Inferior parietal cortex (tissue), 1 donor: Measurements from ENCODE around the gene HHATL.
A peak's percentile ranks its signal among the peaks of the same experiment; 100 is the strongest.

ENCODE experiments used
- DNase-seq: peaks from one replicate; pipeline ENCODE4 v3.0.0-alpha.2; 2016; ENCODE audit errors: extremely low spot score

The HHATL gene

GRCh38 chr3:42684632-42685362 lies 17.8 kb downstream of the HHATL start:
- no peak for DNase-seq

- DNase-seq: peak; percentile 72
Measured at GRCh38 chr3:42683875-42684598, 18.6 kb downstream of the HHATL start.

GRCh38 chr3:42682301-42683070 lies 20.1 kb downstream of the HHATL start:
- DNase-seq: no peak

GRCh38 chr3:42681361-42682038 lies 21.1 kb downstream of the HHATL start:
- no peak for DNase-seq

- DNase-seq: no peak
Measured at GRCh38 chr3:42680806-42681205, 21.8 kb downstream of the HHATL start.

- no peak for DNase-seq
Measured at GRCh38 chr3:42680271-42680670, 22.3 kb downstream of the HHATL start.

GRCh38 chr3:42678447-42678846 lies 24.2 kb downstream of the HHATL start:
- no peak for DNase-seq

GRCh38 chr3:42675909-42676308 lies 26.7 kb downstream of the HHATL start:
- DNase-seq: no peak

- DNase-seq: no peak
Measured at GRCh38 chr3:42674146-42674545, 28.5 kb downstream of the HHATL start.

GRCh38 chr3:42673082-42673481 lies 29.5 kb downstream of the HHATL start:
- no peak for DNase-seq

GRCh38 chr3:42672515-42672914 lies 30.1 kb downstream of the HHATL start:
- no peak for DNase-seq

GRCh38 chr3:42670670-42671069 lies 31.9 kb downstream of the HHATL start:
- no peak for DNase-seq

GRCh38 chr3:42670051-42670576 lies 32.5 kb downstream of the HHATL start:
- no peak for DNase-seq

GRCh38 chr3:42668793-42669217 lies 33.8 kb downstream of the HHATL start:
- no peak for DNase-seq

GRCh38 chr3:42668413-42668760 lies 34.2 kb downstream of the HHATL start:
- DNase-seq: no peak

- no peak for DNase-seq
Measured at GRCh38 chr3:42667523-42668412, 34.8 kb downstream of the HHATL start.

GRCh38 chr3:42667096-42667522 lies 35.5 kb downstream of the HHATL start:
- no peak for DNase-seq

GRCh38 chr3:42666577-42666998 lies 36.0 kb downstream of the HHATL start:
- DNase-seq: no peak

- DNase-seq: no peak
Measured at GRCh38 chr3:42666022-42666421, 36.6 kb downstream of the HHATL start.

- DNase-seq: no peak
Measured at GRCh38 chr3:42665050-42665878, 37.3 kb downstream of the HHATL start.
